ENCODE measurements around the gene MYBPH. TPM values are rescaled to one million over a fixed set of nuclear protein-coding genes. Genes with fewer than 3 reads are reported as not detected.

The MYBPH gene
- total and polyA plus RNA-seq, 2 of the 13 experiments (the other 11 are each of a cell fraction or from before 2014, with no cell fraction given) = not detected

GRCh38 chr1:203168256-203168786 is 7.3 kb downstream of the MYBPH start (continued):
- no peak for TF ChIP-seq ZNF646 (CRISPR knock-in tag; IDR thresholded peaks at IDR 0.05)

DNA sequence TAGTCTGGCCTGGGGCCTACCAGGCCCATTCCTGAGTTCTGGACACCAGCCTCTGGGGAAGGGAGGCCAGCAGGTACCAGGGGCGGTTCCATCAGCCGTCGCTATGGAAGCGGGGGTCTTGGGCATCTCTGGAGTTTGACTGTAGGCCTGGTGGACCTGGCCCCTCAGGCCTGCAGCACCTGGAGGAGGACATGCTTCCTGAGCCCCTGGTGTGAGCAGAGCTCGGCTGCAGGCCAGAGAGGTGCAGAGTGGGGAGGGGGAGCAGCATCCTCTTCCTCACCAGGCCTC is 7.8 kb downstream of the MYBPH start:
- no peaks in the 10 kb centered on the region for H3K9me3 ChIP-seq (ENCODE audit: low read length)
- no peak overlapping the region for H2AFZ ChIP-seq (ENCODE audit: low read length)
- intact Hi-C loops (cut with micrococcal nuclease; ENCODE audit: unreplicated experiment) (loop anchor here (2.0 kb wide), 1 partner anchor 99 kb away; no protein-coding TSS in a partner anchor), in situ Hi-C loops (cut with HindIII; ENCODE audit: extremely low pct_ligation_motif_present, low pct_unique_long_range_greater_than_20kb) (loop anchor here (5.0 kb wide), 1 partner anchor 49 kb away; no protein-coding TSS in a partner anchor)
- H3K27ac ChIP-seq (ENCODE audit: extremely low read length, insufficient read depth, low read length) = no peak overlapping the region
- ATAC-seq (no peak), DNase-seq (ENCODE audit: low spot score) (no peak), FAIRE-seq (no peak)
- BruUV-seq (replicated peaks) = no TSS peak
- H3K79me2 ChIP-seq (ENCODE audit: insufficient read depth, low read length) = no peaks in the 10 kb centered on the region
- no peak overlapping the region for H3K4me3 ChIP-seq (replicated peaks in 1 of 3; ENCODE audit: insufficient read depth in 1 of 3, low read depth in 2 of 3, low read length in 3 of 3)
- no peaks in the 10 kb centered on the region for H3K36me3 ChIP-seq (replicated peaks in 1 of 2; ENCODE audit: control insufficient read depth in 1 of 2, insufficient read depth in 2 of 2, low read length in 2 of 2)
- TF ChIP-seq ZNF382 (CRISPR knock-in tag; IDR thresholded peaks at IDR 0.05; ENCODE audit: borderline replicate concordance) = no peak
- no peak for TF ChIP-seq FOXP1 (IDR thresholded peaks at IDR 0.05)
- TF ChIP-seq FOXP1 (CRISPR knock-in tag; IDR thresholded peaks at IDR 0.05) = no peak
- TF ChIP-seq ZNF629 (CRISPR knock-in tag; conservative IDR thresholded peaks at IDR 0.05) = no peak
- TF ChIP-seq RCOR2 (CRISPR knock-in tag; IDR thresholded peaks at IDR 0.05) = no peak
- no peak for TF ChIP-seq ZNF790 (CRISPR knock-in tag; IDR thresholded peaks at IDR 0.05; ENCODE audit: borderline replicate concordance)
- no peak for TF ChIP-seq ZNF496 (CRISPR knock-in tag; IDR thresholded peaks at IDR 0.05; ENCODE audit: insufficient replicate concordance)
- no peak for TF ChIP-seq CBFB (CRISPR knock-in tag; IDR thresholded peaks at IDR 0.05)
- TF ChIP-seq, protein P1, sequence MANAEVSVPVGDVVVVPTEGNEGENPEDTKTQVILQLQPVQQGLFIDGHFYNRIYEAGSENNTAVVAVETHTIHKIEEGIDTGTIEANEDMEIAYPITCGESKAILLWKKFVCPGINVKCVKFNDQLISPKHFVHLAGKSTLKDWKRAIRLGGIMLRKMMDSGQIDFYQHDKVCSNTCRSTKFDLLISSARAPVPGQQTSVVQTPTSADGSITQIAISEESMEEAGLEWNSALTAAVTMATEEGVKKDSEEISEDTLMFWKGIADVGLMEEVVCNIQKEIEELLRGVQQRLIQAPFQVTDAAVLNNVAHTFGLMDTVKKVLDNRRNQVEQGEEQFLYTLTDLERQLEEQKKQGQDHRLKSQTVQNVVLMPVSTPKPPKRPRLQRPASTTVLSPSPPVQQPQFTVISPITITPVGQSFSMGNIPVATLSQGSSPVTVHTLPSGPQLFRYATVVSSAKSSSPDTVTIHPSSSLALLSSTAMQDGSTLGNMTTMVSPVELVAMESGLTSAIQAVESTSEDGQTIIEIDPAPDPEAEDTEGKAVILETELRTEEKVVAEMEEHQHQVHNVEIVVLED (CRISPR knock-in tag; IDR thresholded peaks at IDR 0.05; ENCODE audit: borderline replicate concordance) = no peak
- no peak for TF ChIP-seq ARID5B (CRISPR knock-in tag; IDR thresholded peaks at IDR 0.05)
- H3K4me2 ChIP-seq (ENCODE audit: low read depth, low read length) = no peak overlapping the region
- H3K9ac ChIP-seq (ENCODE audit: insufficient read depth, low read depth, low read length) = no peak overlapping the region
- peaks cover 3 to 9% of the 10 kb centered on the region in 2 experiments; a peak in 4 of 5 replicates for H3K27me3 ChIP-seq (ENCODE audit: control insufficient read depth in 1 of 2, insufficient read depth in 2 of 2, low read length in 2 of 2)
- H4K20me1 ChIP-seq (ENCODE audit: insufficient read depth, low read length) = 0 out of 2 replicates have a peak, but pooled peaks cover 4% of the 10 kb centered on the region
- H3K4me1 ChIP-seq (ENCODE audit: insufficient read depth, low read length) = no peaks in the 10 kb centered on the region
- 29% methylated on average over 1 of the region's 5 CpGs for WGBS (ENCODE audit: low lambda C conversion rate)
- ChIA-PET CTCF (ENCODE audit: low intra/inter-chr PET ratio, low total read pairs) (no interaction called here), POLR2A (no interaction called here)

All from HepG2 (cell line).